SK-N-SH treated with all-trans-retinoic acid at 6 μM for 48 hours (cell line): ENCODE data around the gene AGBL5.

Experiments used
- ARNTL ChIP-seq: fragments of 450-650 bp; formaldehyde crosslinking; IDR thresholded peaks from 2 replicates; pipeline ENCODE4 v1.5.0; 2020; ENCODE audit warnings: low read depth, mild to moderate bottlenecking, moderate library complexity, borderline replicate concordance
- ESRRG ChIP-seq: fragments of 250-450 bp; sonication (Bioruptor Pico); IDR thresholded peaks from 2 replicates; pipeline ENCODE4 v1.6.1; 2021; ENCODE audit warnings: mild to moderate bottlenecking
- OSR1 ChIP-seq: fragments of 250-450 bp; sonication (Bioruptor Pico); IDR thresholded peaks from 2 replicates; pipeline ENCODE4 v1.8.0; 2022; ENCODE audit warnings: moderate library complexity, mild to moderate bottlenecking, inconsistent platforms
- TF ChIP-seq, protein P1 (sequence below): fragments of 250-450 bp; sonication (Bioruptor Pico); IDR thresholded peaks from 2 replicates; pipeline ENCODE4 v1.8.0; 2020; ENCODE audit warnings: mild to moderate bottlenecking, moderate library complexity, borderline replicate concordance
- TF ChIP-seq, protein P2 (sequence below): fragments of 250-450 bp; sonication (Bioruptor Pico); IDR thresholded peaks from 2 replicates; pipeline ENCODE4 v1.8.0; 2021; ENCODE audit warnings: low read depth, mild to moderate bottlenecking, moderate library complexity, borderline replicate concordance

DNA sequence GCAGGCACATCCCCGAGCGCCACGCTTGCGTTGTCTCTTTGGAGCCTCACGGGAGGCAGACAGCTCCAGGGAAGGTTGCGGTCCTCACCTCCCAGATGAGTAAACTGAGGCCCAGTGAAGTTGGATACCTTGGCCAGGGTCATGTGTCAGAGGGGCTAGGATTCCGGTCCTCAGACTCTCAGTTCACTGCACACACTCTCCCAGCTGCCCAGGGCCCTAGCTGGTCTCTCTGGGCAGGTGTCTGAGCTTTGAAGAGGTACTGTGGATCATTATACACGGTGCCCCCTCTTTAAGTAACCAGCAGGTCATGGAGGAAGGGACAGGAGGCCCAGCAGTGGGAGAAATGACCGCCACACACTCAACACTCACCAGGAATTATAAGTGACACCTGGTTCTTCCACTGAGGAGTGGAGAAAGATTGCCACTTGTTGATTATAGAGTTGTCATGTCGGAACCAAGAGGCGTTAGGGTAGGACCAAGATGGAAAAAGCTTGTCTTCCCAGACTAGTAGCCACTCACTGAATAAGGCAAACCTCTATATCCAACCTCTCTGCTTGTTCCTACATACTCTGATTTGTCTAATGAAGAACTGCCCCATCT is 18.1 kb upstream of the AGBL5 start:
- TF ChIP-seq ESRRG (CRISPR knock-in tag), result no peak
- TF ChIP-seq, protein P1, sequence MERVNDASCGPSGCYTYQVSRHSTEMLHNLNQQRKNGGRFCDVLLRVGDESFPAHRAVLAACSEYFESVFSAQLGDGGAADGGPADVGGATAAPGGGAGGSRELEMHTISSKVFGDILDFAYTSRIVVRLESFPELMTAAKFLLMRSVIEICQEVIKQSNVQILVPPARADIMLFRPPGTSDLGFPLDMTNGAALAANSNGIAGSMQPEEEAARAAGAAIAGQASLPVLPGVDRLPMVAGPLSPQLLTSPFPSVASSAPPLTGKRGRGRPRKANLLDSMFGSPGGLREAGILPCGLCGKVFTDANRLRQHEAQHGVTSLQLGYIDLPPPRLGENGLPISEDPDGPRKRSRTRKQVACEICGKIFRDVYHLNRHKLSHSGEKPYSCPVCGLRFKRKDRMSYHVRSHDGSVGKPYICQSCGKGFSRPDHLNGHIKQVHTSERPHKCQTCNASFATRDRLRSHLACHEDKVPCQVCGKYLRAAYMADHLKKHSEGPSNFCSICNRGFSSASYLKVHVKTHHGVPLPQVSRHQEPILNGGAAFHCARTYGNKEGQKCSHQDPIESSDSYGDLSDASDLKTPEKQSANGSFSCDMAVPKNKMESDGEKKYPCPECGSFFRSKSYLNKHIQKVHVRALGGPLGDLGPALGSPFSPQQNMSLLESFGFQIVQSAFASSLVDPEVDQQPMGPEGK (CRISPR knock-in tag), result no peak
- TF ChIP-seq, protein P2, sequence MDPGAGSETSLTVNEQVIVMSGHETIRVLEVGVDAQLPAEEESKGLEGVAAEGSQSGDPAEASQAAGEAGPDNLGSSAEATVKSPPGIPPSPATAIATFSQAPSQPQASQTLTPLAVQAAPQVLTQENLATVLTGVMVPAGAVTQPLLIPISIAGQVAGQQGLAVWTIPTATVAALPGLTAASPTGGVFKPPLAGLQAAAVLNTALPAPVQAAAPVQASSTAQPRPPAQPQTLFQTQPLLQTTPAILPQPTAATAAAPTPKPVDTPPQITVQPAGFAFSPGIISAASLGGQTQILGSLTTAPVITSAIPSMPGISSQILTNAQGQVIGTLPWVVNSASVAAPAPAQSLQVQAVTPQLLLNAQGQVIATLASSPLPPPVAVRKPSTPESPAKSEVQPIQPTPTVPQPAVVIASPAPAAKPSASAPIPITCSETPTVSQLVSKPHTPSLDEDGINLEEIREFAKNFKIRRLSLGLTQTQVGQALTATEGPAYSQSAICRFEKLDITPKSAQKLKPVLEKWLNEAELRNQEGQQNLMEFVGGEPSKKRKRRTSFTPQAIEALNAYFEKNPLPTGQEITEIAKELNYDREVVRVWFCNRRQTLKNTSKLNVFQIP (CRISPR knock-in tag), result no peak
- TF ChIP-seq ARNTL, result no peak
- no peak for TF ChIP-seq OSR1
